OCI-LY7 (cell line): Measurements from ENCODE around the gene ACSM2A.
"Not testable (repeated sequence)": the region's sequence is repeated elsewhere in the genome, so short reads cannot be mapped to it uniquely, and the experiment has no call there.

Source experiments
- CTCF ChIP-seq: fragments of 200-600 bp; sonication (generic); conservative IDR thresholded peaks from 2 replicates; pipeline ENCODE4 v1.5.1; 2014; ENCODE audit warnings: mild to moderate bottlenecking, antibody characterized with exemption, low read length, moderate library complexity, mixed read lengths
- EZH2phosphoT487 ChIP-seq: fragments of 200-600 bp; sonication (generic); IDR thresholded peaks from 2 replicates; pipeline ENCODE4 v1.6.1; 2018; ENCODE audit warnings: low read depth, borderline replicate concordance, mild to moderate bottlenecking, mixed run types, antibody characterized with exemption, low read length, moderate library complexity, mixed read lengths

GRCh38 chr16:20439820-20440231 is 11.5 kb upstream of the ACSM2A start:
- TF ChIP-seq EZH2phosphoT487, CTCF: not testable (repeated sequence)
